Activated CD8-positive, alpha-beta memory T cell treated with anti-CD3 and anti-CD28 coated beads for 36 hours (primary cell): ENCODE measurements around the gene FGF19. TPM values are rescaled to one million over a fixed set of nuclear protein-coding genes. Genes with fewer than 3 reads are reported as not detected.

Experiments used
- CTCF ChIA-PET: fragments of 350-600 bp; sonication (Branson Sonifier 250); formaldehyde crosslinking; loops from one replicate; lab custom pipeline; 2021; ENCODE audit warnings: antibody characterized with exemption; lab: Charles Lee
- POLR2A ChIA-PET: fragments of 350-600 bp; sonication (Branson Sonifier 250); formaldehyde crosslinking; loops from one replicate; lab custom pipeline; 2021; ENCODE audit warnings: antibody characterized with exemption; lab: Charles Lee
- total RNA-seq, 2 experiments: library from RNA; stranded (reverse); gene quantifications; one replicate each; pipeline ENCODE4 v1.2.3, GENCODE V29; 2021

FGF19 gene
- total RNA-seq, 2 experiments from 2014 or later = not detected

GRCh38 chr11:69721106-69721505 is 17.3 kb upstream of the FGF19 start:
- ChIA-PET CTCF (no interaction called here), POLR2A (no interaction called here)

DNA sequence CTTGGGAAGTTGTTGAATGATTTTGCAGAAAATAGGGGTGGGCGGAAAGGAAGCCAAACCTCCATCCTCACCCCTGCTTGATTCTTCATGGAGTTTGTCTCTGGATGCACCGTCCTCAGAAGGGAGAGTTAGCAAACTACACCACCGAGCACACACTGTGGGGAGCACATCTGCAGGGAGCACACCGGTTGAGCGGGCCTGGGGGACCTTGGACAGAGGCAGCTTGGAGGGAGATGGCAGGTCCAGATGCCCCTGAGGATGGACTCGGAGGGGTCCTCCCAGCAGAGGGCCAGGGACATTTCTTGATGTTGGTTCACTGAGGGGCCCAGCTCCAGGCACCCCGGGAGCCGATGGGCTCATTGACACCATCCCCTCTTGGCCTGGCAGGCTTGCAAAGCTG is 15.1 kb upstream of the FGF19 start:
- CTCF ChIA-PET = no interaction called here
- POLR2A ChIA-PET = no interaction called here

GRCh38 chr11:69718147-69718546 is 14.3 kb upstream of the FGF19 start:
- POLR2A ChIA-PET = no interaction called here

DNA sequence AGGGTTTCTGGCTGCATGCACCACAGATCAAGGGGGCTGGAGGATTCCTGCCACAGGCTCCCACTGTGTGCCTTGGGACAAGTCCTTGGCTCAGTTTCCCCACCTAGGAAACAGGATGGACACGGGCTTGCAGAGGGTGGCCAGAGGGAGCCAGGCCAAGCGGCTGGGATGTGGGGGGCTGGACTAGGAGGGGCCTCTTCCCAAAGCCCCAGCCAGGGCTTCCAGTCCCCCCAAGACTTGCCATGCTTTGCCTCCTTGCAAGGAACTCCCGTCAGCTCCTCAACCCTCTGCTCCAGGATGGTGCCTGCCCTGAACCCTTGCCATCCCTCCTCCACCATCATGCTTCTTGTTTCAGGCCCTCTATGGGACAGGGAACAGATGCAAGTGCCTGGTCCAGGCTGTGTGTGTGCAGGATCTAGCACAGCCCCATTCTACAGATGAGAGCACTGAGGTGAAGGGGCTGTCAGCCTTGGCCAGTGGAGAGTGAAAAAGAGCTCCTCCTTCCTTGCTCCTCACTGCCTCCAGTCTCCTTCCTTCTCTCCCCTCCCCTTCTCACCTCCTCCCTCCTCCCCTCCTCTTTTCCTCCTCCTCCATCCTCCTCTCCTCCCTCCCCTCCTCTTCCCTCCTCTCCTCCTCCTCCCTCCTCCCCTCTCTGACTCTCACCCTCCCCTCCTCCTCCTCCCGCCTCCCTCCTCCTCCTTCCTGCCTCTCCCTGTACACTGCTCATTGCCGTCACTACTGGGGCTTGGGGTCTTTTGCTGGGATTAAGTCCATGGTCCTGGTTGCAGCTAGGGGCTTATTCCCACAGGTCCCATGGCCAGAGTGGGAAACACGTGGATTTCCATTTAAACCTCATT is 13.3 kb upstream of the FGF19 start:
- POLR2A ChIA-PET = no interaction called here
- CTCF ChIA-PET = no interaction called here

More at GRCh38 chr11:69718147-69718546, 14.3 kb upstream of the FGF19 start:
- CTCF ChIA-PET = no interaction called here

DNA sequence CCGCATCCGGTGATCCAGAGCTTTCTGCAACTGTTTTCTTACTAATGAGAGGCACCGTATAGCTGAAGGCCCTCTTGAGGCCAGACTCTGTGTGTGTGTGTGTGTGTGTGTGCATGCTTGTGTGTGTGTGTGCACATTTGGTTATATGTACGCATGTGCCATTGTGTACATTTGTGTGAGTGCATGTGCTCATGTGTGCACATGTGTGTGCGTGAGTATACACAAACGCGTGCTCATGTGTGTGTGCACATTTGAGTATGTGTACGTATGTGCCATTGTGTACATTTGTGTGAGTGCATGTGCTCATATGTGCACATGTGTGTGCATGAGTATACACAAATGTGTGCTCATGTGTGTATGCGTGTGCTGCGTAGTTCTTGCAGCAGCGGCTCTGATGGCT is 12.3 kb upstream of the FGF19 start:
- ChIA-PET CTCF (no interaction called here), POLR2A (no interaction called here)

GRCh38 chr11:69715446-69715845 is 11.6 kb upstream of the FGF19 start:
- ChIA-PET POLR2A (no interaction called here), CTCF (no interaction called here)

DNA sequence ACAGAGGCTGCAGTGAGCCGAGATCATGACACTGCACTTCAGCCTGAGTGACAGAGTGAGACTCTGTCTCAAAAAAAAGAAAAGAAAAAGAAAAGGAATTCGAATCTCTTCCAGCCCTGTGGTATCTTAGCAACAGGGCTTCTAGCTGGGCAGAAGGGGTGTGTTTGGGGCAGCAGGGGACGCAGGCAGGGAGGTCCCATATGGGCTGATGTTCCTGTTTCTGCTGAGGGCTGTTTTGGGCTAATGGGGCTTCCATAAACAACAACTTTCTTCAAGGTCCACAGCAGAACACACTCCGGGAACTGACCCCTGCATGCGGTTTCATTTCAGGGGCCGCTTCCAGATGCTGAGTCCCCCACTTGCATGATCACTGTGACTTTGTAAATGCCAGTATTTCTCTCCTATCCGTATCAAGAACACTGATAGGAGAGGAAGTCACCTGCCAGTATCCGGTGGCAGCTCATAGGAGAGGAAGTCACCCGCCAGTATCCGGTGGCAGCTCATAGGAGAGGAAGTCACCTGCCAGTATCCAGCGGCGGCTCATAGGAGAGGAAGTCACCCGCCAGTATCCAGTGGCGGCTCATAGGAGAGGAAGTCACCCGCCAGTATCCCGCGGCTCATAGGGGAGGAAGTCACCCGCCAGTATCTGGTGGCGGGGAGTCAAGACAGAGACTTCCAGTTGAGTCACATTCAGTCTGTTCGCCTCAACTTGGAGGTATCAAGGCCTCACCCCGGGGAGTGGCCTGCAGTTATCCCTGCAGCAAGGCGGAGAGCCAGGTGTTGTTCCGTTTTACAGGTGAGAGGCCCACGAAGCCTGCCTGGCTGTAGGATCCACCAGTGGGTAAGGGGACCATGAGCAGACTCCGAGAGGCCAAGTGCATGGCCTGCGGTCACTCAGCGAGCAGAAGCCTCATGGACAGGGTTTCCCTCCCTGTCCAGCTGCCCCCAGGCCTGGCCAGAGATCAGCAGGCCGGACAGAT is 8.3 kb upstream of the FGF19 start:
- ChIA-PET CTCF (interaction anchor here (0.6 to 1.2 kb wide), 3 partner anchors 12 to 123 kb away, joined by 3 read pairs; no protein-coding TSS in a partner anchor), POLR2A (no interaction called here)

- ChIA-PET CTCF (interaction anchor here (0.6 kb wide), 1 partner anchor 23 kb away, joined by 4 read pairs; no protein-coding TSS in a partner anchor), POLR2A (no interaction called here)
These were observed 5.0 kb upstream of the FGF19 start for GRCh38 chr11:69708736-69709401.

DNA sequence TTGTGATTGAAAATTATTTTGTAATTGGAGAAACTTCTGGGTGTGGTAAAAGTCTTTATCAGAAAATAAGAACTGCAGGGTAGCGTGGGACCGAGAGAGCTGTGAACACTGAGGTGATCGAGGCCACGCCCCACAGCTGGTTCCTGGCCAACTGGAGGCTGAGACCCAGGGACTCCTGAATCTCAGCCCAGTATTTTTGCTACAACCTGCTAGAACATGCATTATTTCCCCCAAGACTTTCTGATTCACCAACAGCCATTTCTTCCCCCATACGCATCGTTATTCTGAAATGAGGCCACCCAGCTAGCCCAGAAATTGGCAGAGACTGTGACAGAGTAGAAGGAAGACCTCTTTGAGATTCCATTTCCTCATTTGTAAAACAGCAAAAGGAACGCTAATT is 3.4 kb upstream of the FGF19 start:
- ChIA-PET CTCF (interaction anchor here (0.6 kb wide), 1 partner anchor 21 kb away, joined by 6 read pairs; no protein-coding TSS in a partner anchor), POLR2A (no interaction called here)

DNA sequence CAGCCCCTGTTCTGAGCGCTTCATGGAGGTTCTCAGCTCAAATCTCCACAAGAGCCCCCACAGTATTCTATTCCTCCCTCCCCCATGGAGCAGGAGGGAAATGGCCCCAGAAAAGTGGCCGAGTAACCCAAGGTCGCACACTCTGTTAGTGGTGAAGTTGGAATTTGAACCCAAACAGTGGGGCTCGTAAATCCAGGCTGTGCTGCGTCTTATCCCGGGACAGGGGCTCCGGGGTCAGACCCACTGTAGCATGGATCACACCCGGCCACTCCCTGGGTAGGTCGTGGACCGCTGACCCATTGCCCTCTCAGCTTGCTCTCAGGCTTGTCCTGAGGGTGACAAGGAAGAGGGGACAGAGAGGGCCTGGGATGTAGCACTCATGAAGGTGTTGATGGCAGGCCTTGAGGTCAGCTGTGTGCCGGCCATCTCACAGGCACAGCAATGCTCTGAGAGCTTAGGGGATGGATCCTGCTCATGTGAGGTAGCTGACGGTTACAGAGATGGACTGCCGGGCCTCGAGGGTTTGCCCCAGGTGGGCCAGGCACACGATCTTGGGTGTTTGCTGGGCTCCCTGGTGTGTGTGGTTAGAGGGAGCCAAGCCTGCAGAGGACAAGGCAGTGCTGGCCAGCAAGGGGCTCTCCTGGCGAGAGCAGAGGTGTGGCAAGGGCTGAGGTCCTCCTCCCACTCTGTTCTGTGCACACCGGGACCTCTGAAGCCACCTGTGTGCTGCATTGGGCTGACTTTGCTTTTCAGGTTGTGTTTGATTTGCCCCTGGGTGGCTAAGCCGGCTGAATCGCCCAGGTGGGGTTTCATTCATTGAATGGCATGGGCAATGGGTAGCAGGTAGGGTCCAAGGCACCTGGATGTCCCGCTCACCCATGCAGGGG is 2.3 kb upstream of the FGF19 start:
- POLR2A ChIA-PET = no interaction called here
- CTCF ChIA-PET = interaction anchor here (0.6 kb wide), 2 partner anchors 20 to 118 kb away, joined by 3 to 6 read pairs; no protein-coding TSS in a partner anchor

GRCh38 chr11:69705351-69705811 is 1.6 kb upstream of the FGF19 start:
- CTCF ChIA-PET = no interaction called here
- POLR2A ChIA-PET = no interaction called here

DNA sequence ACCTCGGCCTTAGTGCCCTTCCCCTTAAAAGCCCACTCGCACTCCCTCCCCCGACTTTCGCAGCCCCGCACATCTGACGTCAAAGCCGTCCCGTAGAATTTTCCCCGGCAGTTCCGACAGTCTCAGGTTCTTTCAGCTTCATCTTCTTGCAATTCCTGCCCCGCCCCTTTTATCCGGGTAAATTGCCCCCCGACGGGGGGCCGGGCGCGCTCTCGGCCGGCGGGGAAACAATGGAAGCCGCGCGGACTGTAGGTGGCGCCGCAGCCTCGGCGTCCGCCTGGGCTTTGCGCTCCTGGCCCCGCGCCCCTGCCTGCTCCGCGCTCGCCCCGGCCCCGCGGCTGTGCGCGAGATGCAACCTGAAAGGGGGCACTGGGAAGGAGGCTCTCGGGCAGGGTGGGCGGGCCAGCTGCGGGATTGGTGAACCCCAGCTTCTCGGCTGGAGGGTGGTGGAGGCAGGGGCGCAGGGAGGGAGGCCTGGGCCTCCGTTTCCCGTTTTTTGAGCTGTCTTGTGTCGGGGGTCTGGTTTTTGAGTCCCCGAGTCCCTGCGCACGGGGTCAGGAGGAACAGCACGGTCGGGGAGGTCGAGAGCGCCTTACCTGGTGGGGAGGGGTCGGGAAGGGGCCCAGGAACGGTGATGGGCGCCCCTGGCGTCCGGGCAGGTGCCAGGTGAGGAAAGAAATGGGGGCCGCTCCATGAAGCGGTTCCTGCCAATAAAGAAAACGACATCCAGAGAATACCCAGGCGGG is 859 bp upstream of the FGF19 start:
- POLR2A ChIA-PET = no interaction called here

GRCh38 chr11:69703453-69703767 is 412 bp downstream of the FGF19 start:
- ChIA-PET CTCF (interaction anchor here (0.6 kb wide), 1 partner anchor 1952 kb away, joined by 4 read pairs; no protein-coding TSS in a partner anchor), POLR2A (no interaction called here)

More for the DNA sequence above, 859 bp upstream of the FGF19 start:
- CTCF ChIA-PET = interaction anchor here (0.6 kb wide), 1 partner anchor 9 kb away, joined by 3 read pairs; no protein-coding TSS in a partner anchor

GRCh38 chr11:69702769-69703452 is 911 bp downstream of the FGF19 start:
- CTCF ChIA-PET = interaction anchor here (0.6 kb wide), 1 partner anchor 1953 kb away, joined by 4 read pairs; no protein-coding TSS in a partner anchor
- POLR2A ChIA-PET = no interaction called here

GRCh38 chr11:69702239-69702691 is 1.6 kb downstream of the FGF19 start:
- ChIA-PET CTCF (no interaction called here), POLR2A (no interaction called here)

DNA sequence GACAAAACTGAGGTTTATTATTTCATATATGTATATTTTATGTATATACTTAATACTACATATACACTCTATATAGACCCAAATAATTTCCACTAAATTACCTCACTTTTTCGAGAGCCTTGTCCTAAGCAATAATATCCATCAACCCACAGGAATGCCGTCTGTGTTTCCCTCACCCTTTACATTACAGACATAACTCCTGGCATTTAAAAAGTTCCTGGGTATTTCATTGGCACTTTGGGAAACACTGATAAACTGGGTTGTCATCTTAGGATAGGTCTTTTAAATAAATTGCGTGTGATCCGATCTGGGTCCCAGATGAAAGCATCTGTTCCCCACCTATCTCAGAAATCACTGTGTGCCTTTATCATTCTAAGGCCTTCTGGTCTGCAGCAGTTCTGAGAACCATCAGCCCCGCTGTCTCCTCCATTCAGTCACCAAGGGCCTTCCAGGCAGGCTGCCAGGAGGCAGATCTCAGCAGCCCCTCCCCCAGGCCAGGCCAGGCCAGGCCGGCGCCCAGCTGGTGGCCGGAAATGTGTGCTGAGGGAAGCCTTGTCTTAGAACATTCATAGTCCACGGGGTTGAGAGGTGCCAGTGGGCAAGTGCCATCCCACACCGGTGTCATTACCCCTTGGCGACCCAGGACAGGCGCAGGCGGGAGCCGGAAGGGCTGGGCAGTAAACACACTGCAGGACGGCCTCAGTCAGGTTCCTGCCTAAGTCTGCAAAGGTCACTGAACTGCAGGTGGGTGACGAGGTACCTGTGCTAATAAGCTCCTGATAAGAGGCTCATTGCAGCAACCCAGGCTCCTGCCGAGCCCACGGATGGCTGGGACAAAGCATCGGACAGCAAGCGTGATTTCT is 3.3 kb downstream of the FGF19 start:
- ChIA-PET POLR2A (no interaction called here), CTCF (no interaction called here)
